SK-N-SH (cell line): ENCODE measurements around the gene SNX21. TPM values are rescaled to one million over a fixed set of nuclear protein-coding genes. Genes with fewer than 3 reads are reported as not detected.

Experiments
- CTCF ChIA-PET: fragments of 300-600, 350-600 bp; formaldehyde crosslinking; extraction: SDS; loops from one replicate; lab custom pipeline; 2021; lab: Yijun Ruan, JAX
- POLR2A ChIA-PET: fragments of 350-600 bp; sonication (Branson Sonifier 250); formaldehyde crosslinking; extraction: SDS; loops from one replicate; lab custom pipeline; 2020; ENCODE audit warnings: antibody characterized with exemption, inconsistent platforms; lab: Yijun Ruan, JAX
- DNase-seq: peaks from one replicate; pipeline ENCODE4 v3.0.0; 2012
- H2AFZ ChIP-seq: fragments of 200-600 bp; sonication (generic); 2 replicates; pipeline ENCODE4 v1.8.1; 2016; ENCODE audit warnings: antibody characterized with exemption, mild to moderate bottlenecking, low read depth
- H3F3A ChIP-seq: fragments of 200-600 bp; sonication (generic); replicated peaks from 2 replicates; pipeline ENCODE3; 2016; ENCODE audit warnings: antibody characterized with exemption, mild to moderate bottlenecking; ENCODE audit not compliant: insufficient read depth
- H3K27ac ChIP-seq, 2 experiments: fragments of 200-500 bp in 1 of 2; fragments of 200-600 bp in 1 of 2; sonication (Bioruptor generic) in 1 of 2; sonication (generic), shearing (Covaris generic) in 1 of 2; 2 replicates each; pipeline versions ENCODE4 v1.5.1 to v1.6.1; 2014 to 2016; ENCODE audit warnings: low read depth in 2 of 2, inconsistent platforms in 1 of 2, low read length in 1 of 2, mild to moderate bottlenecking in 1 of 2, mixed read lengths in 1 of 2
- H3K27me3 ChIP-seq: fragments of 200-600 bp; sonication (generic), shearing (Covaris generic); 2 replicates; pipeline ENCODE4 v1.6.1; 2016; ENCODE audit warnings: mixed run types; ENCODE audit not compliant: insufficient read depth
- H3K36me3 ChIP-seq, 2 experiments: fragments of 200-500 bp in 1 of 2; fragments of 200-600 bp in 1 of 2; sonication (Bioruptor generic) in 1 of 2; sonication (generic) in 1 of 2; replicated peaks in 1 of 2; 2 replicates each; pipeline versions ENCODE3 to v1.5.1; 2014 to 2016; ENCODE audit warnings: low read length in 1 of 2, mild to moderate bottlenecking in 1 of 2; ENCODE audit not compliant: insufficient read depth in 2 of 2, control insufficient read depth in 1 of 2
- H3K4me1 ChIP-seq, 2 experiments: fragments of 200-500 bp in 1 of 2; fragments of 200-600 bp in 1 of 2; sonication (Bioruptor generic) in 1 of 2; sonication (generic), shearing (Covaris generic) in 1 of 2; 2 replicates each; pipeline versions ENCODE4 v1.5.1 to v1.6.1; 2014 to 2016; ENCODE audit warnings: low read depth in 1 of 2, low read length in 1 of 2, mixed run types in 1 of 2; ENCODE audit not compliant: insufficient read depth in 2 of 2, control insufficient read depth in 1 of 2
- H3K4me2 ChIP-seq: fragments of 200-600 bp; sonication (generic), shearing (Covaris generic); 2 replicates; pipeline ENCODE4 v1.6.1; 2017; ENCODE audit warnings: mixed run types
- H3K4me3 ChIP-seq, 2 experiments: fragments of 200-500 bp in 1 of 2; fragments of 200-600 bp in 1 of 2; sonication (Bioruptor generic) in 1 of 2; sonication (generic), shearing (Covaris generic) in 1 of 2; 2 replicates each; pipeline versions ENCODE4 v1.5.1 to v1.8.1; 2014 to 2016; ENCODE audit warnings: low read depth in 2 of 2, inconsistent platforms in 1 of 2, low read length in 1 of 2, mild to moderate bottlenecking in 1 of 2, mixed read lengths in 1 of 2, moderate library complexity in 1 of 2
- H3K79me2 ChIP-seq: fragments of 200-600 bp; sonication (generic); 2 replicates; pipeline ENCODE4 v1.8.1; 2017; ENCODE audit warnings: mild to moderate bottlenecking; ENCODE audit not compliant: insufficient read depth
- H3K9ac ChIP-seq: fragments of 200-600 bp; sonication (generic); 2 replicates; pipeline ENCODE4 v1.6.1; 2017; ENCODE audit warnings: mixed run types
- H3K9me2 ChIP-seq: fragments of 200-600 bp; sonication (generic); 2 replicates; pipeline ENCODE4 v1.6.1; 2017; ENCODE audit warnings: mixed run types
- H3K9me3 ChIP-seq: fragments of 200-600 bp; sonication (generic); 2 replicates; pipeline ENCODE4 v1.6.1; 2017; ENCODE audit warnings: mixed run types, mild to moderate bottlenecking, moderate library complexity
- H4K20me1 ChIP-seq: fragments of 200-600 bp; sonication (generic); 2 replicates; pipeline ENCODE4 v1.6.1; 2017; ENCODE audit warnings: mild to moderate bottlenecking, mixed run types; ENCODE audit not compliant: insufficient read depth
- CHD2 ChIP-seq: fragments of 150-350 bp; IDR thresholded peaks from 2 replicates; pipeline ENCODE4 v1.6.1; 2018; ENCODE audit warnings: low read length; ENCODE audit not compliant: partially characterized antibody
- EZH2phosphoT487 ChIP-seq: fragments of 200-600 bp; sonication (generic); IDR thresholded peaks from 2 replicates; pipeline ENCODE4 v1.6.1; 2017; ENCODE audit warnings: low read depth, mixed run types, mild to moderate bottlenecking, antibody characterized with exemption, moderate library complexity, borderline replicate concordance
- FOSL2 ChIP-seq: IDR thresholded peaks from 2 replicates; pipeline ENCODE4 v1.4.0; 2012; ENCODE audit warnings: low read depth, mild to moderate bottlenecking, moderate library complexity, borderline replicate concordance
- GABPA ChIP-seq: IDR thresholded peaks from 2 replicates; pipeline ENCODE4 v1.4.0; 2012; ENCODE audit warnings: low read depth, mild to moderate bottlenecking
- GATA2 ChIP-seq: sonication (generic); formaldehyde crosslinking; IDR thresholded peaks from 2 replicates; pipeline ENCODE4 v1.5.0; 2020; ENCODE audit warnings: mild to moderate bottlenecking, missing genetic modification reagents
- MXI1 ChIP-seq: IDR thresholded peaks from 2 replicates; pipeline ENCODE4 v1.6.1; 2012; ENCODE audit warnings: mild to moderate bottlenecking, low read depth, low read length, improper control_type of control experiment
- NRF1 ChIP-seq: IDR thresholded peaks from 2 replicates; pipeline ENCODE4 v1.6.1; 2012; ENCODE audit warnings: low read depth, mild to moderate bottlenecking, low read length
- POLR2AphosphoS5 ChIP-seq: IDR thresholded peaks from 2 replicates; pipeline ENCODE4 v1.6.1; 2012; ENCODE audit warnings: low read depth, low read length
- RXRA ChIP-seq: IDR thresholded peaks from 2 replicates; pipeline ENCODE4 v1.4.0; 2012; ENCODE audit warnings: low read depth, mild to moderate bottlenecking, borderline replicate concordance
- SIN3A ChIP-seq: IDR thresholded peaks from 2 replicates; pipeline ENCODE4 v1.6.1; 2012; ENCODE audit warnings: low read depth, mild to moderate bottlenecking, low read length, moderate library complexity, borderline replicate concordance
- TAF1 ChIP-seq: IDR thresholded peaks from 2 replicates; pipeline ENCODE4 v1.6.1; 2012; ENCODE audit warnings: low read depth, mild to moderate bottlenecking, low read length, moderate library complexity, borderline replicate concordance
- WGBS: methylation state at CpG from one replicate; pipeline ENCODE4 v1.1.6; 2017; ENCODE audit warnings: low lambda C conversion rate; 5-methylcytosine and 5-hydroxymethylcytosine counted together
- polyA plus RNA-seq, 3 experiments: library from polyadenylated mRNA; depleted of rRNA; stranded (reverse); fragments of >200 nt; gene quantifications; 2 replicates each; pipeline ENCODE4 v1.2.3, GENCODE V29; 2012
- TF ChIP-seq, protein P1 (sequence below): fragments of 200-600 bp; sonication (generic); IDR thresholded peaks from 2 replicates; pipeline ENCODE4 v1.6.1; 2017; ENCODE audit warnings: antibody characterized with exemption, mild to moderate bottlenecking, moderate library complexity
- TF ChIP-seq, protein P2 (sequence below): IDR thresholded peaks from 2 replicates; pipeline ENCODE4 v1.4.0; 2012; ENCODE audit warnings: low read depth, borderline replicate concordance

The SNX21 gene
- polyA plus RNA-seq, 1 of the 3 experiments (the other 2 are of a cell fraction), result 22.1 TPM

DNA sequence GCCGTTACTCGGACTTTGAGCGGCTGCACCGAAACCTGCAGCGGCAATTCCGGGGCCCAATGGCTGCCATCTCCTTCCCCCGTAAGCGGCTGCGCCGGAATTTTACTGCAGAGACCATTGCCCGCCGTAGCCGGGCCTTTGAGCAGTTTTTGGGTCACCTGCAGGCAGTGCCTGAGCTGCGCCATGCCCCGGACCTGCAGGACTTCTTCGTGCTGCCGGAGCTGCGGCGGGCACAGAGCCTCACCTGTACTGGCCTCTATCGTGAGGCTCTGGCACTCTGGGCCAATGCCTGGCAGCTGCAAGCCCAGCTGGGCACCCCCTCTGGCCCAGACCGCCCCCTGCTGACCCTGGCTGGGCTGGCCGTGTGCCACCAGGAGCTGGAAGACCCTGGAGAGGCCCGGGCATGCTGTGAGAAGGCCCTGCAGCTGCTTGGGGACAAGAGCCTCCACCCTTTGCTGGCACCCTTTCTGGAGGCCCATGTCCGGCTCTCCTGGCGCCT, 7.2 kb downstream of the SNX21 start:
- peaks cover 23 to 46% of the 10 kb centered on the region in 2 experiments for H3K36me3 ChIP-seq
- POLR2A ChIA-PET, result interaction anchor here (0.9 kb wide), 1 partner anchor 15 kb away, joined by 3 read pairs; no protein-coding TSS in a partner anchor
- WGBS, result 95% methylated on average over 17 of the region's 25 CpGs

DNA sequence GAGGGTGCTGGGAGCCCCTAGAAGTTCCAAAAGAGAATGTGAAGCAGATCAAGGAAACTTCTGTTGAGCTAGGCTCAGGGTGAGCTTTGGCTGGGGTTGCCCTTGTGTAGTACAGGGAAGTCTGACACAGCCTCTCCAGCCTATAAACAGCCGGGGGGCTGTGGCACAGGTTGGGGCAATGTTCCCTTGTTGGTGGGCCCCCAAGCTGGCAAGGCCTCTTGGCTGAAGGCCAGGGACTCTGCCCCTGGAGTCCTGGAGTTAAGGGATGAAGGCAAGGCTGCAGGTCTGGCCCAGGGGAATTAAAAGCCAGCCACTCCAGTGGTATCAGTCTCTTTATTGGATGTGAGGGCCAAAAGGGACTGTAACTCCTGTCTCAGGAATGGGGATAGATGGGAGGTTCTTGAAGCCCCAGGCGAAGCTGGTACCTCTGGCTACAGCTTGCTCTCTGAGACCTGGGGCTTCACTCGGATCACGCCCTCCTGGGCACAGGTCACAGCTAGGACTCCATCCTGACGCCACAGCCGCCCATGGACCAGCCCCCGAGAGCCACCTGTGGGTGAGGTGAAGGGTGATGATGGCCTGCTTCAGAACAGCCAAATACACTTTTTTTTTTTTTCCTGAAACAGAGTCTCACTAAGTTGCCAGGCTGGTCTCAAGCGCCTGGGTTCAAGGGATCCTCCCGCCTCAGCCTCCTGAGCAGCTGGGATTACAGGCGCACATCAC, 8.0 kb downstream of the SNX21 start:
- Histone ChIP-seq H3K4me3 (no peak overlapping the region), H3K9me3 (no peaks in the 10 kb centered on the region), H3K9me2 (no peaks in the 10 kb centered on the region), H3K4me1 (peaks cover 0 to 4% of the 10 kb centered on the region in 2 experiments; a peak in 2 of 4 replicates), H3K79me2 (peaks cover 5% of the 10 kb centered on the region), H3K27ac (no peak overlapping the region), H4K20me1 (no peaks in the 10 kb centered on the region), H3K27me3 (no peaks in the 10 kb centered on the region), H3K9ac (no peak overlapping the region), H3F3A (no peaks in the 10 kb centered on the region), H3K36me3 (peaks cover 32 to 50% of the 10 kb centered on the region in 2 experiments), H3K4me2 (no peak overlapping the region), H2AFZ (no peak overlapping the region)
- 98% methylated on average over 6 of the region's 10 CpGs for WGBS
- DNase-seq, result no peak
- ChIA-PET CTCF (interaction anchor here (0.6 to 1.9 kb wide), 4 partner anchors 10 to 798 kb away, joined by 3 to 6 read pairs (median 4); no protein-coding TSS in a partner anchor), POLR2A (no interaction called here)
- TF ChIP-seq GATA2 (CRISPR knock-in tag), result no peak
- no peak for TF ChIP-seq SIN3A
- TF ChIP-seq, protein P1, sequence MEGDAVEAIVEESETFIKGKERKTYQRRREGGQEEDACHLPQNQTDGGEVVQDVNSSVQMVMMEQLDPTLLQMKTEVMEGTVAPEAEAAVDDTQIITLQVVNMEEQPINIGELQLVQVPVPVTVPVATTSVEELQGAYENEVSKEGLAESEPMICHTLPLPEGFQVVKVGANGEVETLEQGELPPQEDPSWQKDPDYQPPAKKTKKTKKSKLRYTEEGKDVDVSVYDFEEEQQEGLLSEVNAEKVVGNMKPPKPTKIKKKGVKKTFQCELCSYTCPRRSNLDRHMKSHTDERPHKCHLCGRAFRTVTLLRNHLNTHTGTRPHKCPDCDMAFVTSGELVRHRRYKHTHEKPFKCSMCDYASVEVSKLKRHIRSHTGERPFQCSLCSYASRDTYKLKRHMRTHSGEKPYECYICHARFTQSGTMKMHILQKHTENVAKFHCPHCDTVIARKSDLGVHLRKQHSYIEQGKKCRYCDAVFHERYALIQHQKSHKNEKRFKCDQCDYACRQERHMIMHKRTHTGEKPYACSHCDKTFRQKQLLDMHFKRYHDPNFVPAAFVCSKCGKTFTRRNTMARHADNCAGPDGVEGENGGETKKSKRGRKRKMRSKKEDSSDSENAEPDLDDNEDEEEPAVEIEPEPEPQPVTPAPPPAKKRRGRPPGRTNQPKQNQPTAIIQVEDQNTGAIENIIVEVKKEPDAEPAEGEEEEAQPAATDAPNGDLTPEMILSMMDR, result no peak
- no peak for TF ChIP-seq CHD2
- TF ChIP-seq EZH2phosphoT487, result no peak
- TF ChIP-seq, protein P2, sequence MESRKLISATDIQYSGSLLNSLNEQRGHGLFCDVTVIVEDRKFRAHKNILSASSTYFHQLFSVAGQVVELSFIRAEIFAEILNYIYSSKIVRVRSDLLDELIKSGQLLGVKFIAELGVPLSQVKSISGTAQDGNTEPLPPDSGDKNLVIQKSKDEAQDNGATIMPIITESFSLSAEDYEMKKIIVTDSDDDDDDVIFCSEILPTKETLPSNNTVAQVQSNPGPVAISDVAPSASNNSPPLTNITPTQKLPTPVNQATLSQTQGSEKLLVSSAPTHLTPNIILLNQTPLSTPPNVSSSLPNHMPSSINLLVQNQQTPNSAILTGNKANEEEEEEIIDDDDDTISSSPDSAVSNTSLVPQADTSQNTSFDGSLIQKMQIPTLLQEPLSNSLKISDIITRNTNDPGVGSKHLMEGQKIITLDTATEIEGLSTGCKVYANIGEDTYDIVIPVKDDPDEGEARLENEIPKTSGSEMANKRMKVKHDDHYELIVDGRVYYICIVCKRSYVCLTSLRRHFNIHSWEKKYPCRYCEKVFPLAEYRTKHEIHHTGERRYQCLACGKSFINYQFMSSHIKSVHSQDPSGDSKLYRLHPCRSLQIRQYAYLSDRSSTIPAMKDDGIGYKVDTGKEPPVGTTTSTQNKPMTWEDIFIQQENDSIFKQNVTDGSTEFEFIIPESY, result no peak
- TF ChIP-seq MXI1, result no peak
- TF ChIP-seq FOSL2, result no peak
- TF ChIP-seq GABPA, result no peak
- no peak for TF ChIP-seq TAF1

More for the DNA sequence above, 7.2 kb downstream of the SNX21 start:
- Histone ChIP-seq H3K27me3 (no peaks in the 10 kb centered on the region), H3K9me3 (no peaks in the 10 kb centered on the region), H3K4me3 (no peak overlapping the region), H3K9ac (no peak overlapping the region), H3F3A (no peaks in the 10 kb centered on the region), H4K20me1 (no peaks in the 10 kb centered on the region)
- no peak for TF ChIP-seq NRF1
- no peak for TF ChIP-seq POLR2AphosphoS5
- TF ChIP-seq RXRA, result no peak
- TF ChIP-seq, all 33 proteins: peak for 0
- no peaks in the 10 kb centered on the region for H3K9me2 ChIP-seq
- no peak overlapping the region for H3K27ac ChIP-seq
- H3K4me1 ChIP-seq, result peaks cover 0 to 9% of the 10 kb centered on the region in 2 experiments; a peak in 2 of 4 replicates
- H3K4me2 ChIP-seq, result no peak overlapping the region
- H2AFZ ChIP-seq, result no peak overlapping the region
- no peak for DNase-seq
- H3K79me2 ChIP-seq, result peaks cover 7% of the 10 kb centered on the region
- CTCF ChIA-PET, result interaction anchor here (1.3 kb wide), 1 partner anchor 797 kb away, joined by 3 read pairs; no protein-coding TSS in a partner anchor
